HG03342 (cell line): ENCODE data around the gene ZDHHC13.
A peak's percentile ranks its signal among the peaks of the same experiment; 100 is the strongest.

Source experiments
- ATAC-seq: cut with Tn5 transposase; IDR thresholded peaks from one replicate; pipeline ENCODE4 v1.9.1; 2021; ENCODE audit warnings: mild to moderate bottlenecking, moderate library complexity; ENCODE audit not compliant: unreplicated experiment

ZDHHC13 gene, protein sequence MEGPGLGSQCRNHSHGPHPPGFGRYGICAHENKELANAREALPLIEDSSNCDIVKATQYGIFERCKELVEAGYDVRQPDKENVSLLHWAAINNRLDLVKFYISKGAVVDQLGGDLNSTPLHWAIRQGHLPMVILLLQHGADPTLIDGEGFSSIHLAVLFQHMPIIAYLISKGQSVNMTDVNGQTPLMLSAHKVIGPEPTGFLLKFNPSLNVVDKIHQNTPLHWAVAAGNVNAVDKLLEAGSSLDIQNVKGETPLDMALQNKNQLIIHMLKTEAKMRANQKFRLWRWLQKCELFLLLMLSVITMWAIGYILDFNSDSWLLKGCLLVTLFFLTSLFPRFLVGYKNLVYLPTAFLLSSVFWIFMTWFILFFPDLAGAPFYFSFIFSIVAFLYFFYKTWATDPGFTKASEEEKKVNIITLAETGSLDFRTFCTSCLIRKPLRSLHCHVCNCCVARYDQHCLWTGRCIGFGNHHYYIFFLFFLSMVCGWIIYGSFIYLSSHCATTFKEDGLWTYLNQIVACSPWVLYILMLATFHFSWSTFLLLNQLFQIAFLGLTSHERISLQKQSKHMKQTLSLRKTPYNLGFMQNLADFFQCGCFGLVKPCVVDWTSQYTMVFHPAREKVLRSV

DNA sequence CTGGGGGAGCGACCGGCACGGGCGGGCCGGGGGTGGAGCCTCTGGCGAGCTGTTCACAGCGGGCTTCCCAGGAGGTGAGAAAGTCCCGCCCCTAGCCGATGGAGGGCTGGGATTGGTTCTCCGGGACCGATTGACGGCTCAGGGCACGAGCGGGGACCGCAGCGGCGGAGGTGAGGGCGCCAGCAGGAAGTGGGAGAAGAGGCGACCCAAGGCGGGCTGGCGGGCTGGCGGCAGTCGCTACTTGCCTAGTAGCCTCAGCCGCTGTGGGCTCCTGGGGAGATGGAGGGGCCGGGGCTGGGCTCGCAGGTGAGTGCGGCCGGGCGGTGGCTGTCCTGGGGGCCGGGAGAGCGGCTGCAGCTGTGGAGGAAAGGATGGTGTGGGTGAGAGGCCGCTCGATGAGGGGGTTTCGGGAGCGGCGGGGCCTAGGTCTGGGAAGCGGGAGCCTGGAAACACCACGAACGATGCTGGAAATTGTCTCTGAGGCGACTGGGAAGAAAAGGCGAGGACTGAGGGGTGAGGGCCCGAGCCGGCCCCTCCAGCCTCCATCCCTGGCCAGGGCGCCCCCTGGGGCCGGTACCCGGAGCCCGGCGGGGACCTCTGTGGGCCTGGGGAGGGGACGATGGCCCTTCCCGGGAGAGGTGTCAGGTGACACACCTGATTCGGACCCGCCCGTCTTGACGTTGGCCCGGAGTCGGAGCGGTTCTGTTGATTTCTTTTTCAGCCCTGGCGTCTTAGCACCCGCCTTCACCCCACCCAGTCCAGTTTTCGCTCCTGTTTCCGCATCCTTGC lies at the start of gene ZDHHC13:
ZDHHC13 (plus strand) TSS at position 198 of the 789 bp plus-strand sequence; CDS start at position 280, 82 bp downstream.
- ATAC-seq, result peak; percentile 98

DNA sequence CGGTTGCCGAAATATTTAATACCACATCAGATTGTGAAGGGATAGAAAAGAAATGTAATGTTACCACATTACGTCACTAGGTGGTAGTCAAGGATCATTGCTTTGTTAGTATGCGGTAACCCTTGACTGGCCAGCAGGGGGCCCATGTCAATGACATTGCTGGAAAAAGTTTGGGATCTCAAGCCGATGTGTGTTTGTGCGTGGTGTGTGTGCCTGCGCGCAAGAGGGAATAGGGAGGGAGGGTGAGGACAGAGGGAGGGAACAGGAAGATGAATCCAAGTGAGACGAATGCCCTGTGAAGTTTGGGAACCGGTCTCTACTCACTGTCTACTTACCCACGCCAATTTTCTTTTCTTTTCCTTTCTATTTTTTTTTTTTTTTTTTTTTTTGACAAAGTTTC lies 45.7 kb upstream of the ZDHHC13 start:
- ATAC-seq, result peak; percentile 96

DNA sequence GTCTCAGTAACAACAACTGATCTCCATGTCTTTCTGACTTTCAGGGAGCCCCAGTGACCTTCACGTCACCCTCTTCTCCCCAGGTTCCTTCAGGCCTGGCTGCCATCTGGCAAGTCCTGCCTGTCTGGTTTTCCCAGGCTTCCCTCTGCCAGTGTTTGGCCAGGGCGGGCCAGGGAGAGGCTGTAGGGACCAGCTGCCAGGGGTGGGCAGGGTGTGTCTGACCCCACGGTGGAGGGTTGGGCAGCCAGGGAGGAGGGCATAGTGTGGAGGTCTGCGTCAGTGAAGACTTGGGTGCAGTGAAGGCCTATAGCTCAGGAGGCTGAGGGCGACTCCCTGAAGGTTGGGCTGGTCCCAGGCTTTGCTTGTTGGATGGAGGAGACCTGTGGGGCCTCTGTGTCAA lies 44.5 kb upstream of the ZDHHC13 start:
- ATAC-seq, result no peak

DNA sequence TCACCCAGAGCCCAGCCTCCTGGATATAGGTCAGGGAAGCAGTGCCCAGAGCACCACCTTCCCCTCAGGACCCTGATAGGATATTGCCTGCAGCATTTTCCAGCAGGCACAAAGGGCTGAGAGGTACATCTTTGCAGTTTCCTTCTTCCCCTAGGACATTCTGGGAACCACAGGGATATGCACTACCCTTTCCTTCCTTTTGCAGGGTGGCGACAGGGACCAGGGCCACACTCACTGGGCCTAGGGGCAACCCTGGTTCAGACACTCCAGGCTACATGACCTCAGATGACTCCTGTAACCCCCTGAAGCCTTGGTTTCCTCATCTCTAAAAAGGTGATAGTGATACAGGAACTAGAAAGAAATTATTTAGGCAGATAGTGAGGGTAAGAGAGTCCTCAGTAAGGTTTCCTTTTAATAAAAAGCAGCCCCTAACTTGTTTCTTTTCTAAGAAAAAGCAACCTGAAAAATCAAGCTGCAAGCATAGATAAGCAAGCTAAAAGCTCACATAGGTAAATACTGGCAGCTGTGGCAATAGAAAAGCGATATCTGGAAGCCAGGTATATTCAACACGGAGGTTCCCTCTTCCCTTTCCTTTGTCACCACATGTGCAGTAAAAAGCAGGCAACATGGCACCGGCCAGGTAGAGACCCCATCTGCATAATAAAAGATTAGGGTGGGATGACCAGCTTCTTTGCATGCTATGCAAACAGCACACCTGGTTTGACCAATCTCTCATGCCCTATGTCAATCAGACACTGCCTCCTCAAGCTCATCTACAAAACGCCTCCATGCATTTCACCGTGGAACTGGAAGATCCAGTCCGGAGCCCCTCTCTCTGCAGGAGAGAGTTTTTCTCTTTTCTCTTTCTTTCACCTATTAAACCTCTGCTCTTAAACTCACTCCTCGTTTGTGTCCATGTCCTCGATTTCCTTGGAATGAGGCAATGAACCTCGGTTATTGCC lies 43.2 kb upstream of the ZDHHC13 start:
- no peak for ATAC-seq

DNA sequence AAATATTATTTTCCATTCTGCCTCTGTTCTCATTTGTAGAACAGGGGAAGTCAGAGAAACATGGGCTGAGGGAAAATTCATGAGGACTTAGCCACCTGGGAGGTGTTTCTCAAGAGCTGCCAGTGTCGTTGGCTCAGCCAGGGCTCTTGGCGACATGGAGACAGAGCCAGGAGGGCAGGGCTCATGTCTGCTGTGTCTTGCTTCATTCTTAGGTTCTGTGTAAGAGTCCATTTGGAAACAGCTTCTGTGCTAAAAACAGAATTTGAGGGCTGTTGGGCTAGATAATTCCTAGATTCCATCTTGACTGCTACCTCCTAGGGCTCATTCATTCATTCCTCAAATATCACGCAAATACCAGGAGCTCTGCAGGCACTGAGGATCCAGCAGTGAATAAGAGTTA lies 41.3 kb upstream of the ZDHHC13 start:
- no peak for ATAC-seq

DNA sequence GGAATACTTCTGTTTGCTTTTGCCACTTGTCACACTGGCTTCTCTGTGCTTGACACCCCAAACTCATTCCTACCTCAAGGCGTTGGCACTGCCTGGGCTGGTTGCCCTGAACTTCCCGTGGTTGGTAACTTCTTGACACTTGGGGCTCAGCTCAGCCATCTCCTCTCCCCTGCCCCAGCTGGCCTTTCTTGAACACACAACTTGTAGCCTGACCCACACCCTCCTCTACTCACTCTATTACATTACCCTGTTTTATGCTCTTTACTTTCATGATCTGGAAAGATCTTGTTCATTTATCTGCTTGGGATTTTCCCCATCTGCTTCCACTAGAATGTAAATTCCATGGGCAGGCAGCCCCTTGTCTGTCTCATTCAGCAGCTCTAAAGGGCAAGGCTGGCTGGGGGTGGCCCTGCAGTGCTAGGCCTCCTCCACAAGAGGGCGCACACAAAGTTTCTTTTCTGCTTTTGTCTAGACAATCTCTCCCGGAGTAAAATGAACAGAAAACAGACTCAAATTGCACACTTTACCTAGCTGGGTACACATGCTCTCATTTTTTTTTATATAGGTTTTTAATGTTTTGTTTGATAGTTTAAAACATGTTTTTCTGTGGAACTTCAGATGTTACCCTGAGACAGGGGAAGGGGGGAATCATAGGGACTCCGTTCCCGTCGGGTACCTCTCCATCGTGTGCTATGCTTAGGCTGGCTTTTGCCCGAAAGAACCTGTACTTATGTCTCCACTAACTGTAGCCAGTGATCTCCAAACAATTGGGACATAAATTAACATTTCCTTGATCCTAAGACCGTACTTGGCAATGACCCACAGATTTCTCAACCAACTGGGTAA lies 40.0 kb upstream of the ZDHHC13 start:
- peak; percentile 78 for ATAC-seq

DNA sequence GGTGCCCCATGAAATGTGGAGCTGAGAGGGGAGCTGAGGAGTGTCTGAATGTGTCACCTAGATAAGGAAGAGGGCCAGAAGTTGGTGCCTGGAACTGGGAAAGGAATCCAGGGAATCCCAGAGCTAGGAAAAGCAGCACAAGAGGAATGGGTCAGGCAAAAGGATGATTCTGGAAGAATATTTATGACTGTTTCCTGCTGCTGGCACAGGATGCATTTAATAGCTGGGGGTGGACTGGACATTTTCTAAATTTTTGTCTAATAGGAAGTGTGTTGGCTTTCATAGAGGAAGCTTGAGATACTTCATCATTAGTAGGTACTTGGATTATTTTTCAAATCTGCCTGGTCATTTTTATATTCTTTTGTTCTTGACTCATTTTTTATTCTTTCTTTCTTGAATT lies 39.0 kb upstream of the ZDHHC13 start:
- ATAC-seq, result no peak

DNA sequence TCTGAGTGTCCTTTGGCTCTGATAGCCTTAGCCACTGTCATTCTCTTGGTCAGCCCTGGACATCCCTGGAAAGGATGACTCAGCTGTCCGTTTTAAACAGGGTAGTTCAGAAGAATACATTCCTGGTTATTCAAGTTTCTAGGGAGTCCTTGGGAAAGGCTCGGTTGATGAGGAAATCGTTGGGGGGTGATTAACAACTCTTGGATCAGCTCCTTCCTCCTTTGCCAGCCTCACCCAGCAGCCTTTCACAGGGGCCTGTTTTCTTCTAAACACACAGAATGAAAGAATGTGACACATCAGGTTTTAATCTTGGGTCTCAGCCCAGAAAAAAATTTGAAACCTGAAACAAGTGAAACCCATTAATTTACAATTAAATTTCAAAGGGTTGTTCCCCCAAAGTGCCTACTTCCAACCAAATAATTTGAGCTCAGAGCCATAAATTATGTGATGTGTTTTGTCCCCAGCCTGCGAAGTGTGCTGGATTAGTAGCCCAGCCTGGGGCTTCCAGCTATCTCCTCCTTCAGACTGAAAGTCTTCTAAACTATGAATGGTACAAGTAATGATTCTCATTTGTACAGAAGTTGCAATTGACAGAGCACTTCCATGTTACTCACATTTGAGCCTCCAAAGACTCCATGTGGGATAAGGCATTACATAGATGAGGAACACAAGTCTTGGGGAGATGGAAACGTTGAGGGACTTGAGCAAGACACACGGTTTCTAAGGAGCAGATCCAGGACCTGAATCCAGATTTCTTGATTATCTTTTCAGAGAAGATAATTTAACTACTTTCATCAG lies 37.1 kb upstream of the ZDHHC13 start:
- no peak for ATAC-seq

DNA sequence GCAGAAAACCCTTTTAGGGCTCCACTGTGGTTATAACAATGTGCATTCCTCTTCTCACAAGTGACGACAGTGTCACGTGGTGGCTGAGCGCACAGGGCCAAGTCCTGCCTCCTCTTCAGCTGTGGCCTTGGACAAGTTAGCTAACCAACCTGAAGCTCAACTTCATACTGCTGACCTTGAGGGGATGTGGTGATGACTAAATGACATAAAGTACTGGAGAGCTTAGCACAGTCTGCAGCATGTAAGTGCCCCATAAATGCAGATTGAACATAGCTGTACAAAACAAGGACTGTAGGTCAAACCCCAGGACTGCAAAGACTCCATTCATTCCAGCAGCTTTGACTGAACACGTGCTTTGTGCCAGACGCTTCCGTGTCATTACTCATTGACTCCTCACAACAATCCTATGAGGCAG lies 36.4 kb upstream of the ZDHHC13 start:
- no peak for ATAC-seq

DNA sequence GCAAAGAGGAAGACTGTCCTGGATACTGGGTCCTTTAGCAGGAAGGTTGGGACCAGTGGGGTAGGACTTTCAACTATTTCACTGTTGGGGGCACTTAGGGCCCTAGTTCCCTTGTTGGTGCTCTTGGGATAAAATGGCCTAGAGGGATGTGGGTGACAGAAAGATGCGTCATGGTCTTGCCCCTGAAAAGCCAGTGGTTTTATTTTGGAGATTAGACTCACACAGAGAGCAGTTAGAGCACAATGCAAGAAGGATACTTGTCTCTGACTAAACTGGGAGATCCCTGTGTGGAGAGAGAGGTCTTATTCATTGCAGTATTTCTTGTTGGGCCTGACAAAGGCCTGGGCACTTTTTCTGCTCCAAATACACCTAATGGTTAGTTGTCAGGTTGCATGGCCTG lies 33.8 kb upstream of the ZDHHC13 start:
- no peak for ATAC-seq

DNA sequence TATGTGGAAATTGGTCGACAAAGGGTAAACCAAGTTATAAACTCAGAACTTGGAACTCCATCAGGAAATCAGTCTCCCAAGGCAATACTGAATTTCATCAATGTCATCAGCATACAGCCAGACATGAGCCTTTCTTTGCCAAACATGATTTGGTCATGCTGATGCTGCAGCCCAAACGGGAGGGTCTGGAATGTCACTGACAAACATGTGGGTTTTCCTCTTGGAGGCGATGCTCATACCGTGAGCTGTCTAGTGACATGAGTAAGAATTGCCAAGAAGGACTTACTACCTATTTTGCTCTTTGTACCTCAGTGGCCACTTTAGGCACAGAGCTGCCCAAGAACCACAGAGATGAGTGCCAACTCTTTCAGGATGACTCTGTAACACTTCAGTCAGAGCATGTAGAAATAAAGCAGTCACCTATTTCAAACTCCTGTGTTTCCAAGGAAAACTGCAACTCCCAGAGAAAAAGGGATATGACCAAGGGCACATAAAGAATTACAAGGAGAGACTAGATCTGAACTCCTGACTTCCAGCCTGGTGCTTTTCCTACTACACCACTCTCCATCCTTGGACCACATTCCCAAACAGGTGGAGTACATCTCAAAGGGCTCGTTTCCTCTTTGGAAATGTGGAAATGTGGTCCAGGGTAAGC lies 32.2 kb upstream of the ZDHHC13 start:
- no peak for ATAC-seq

DNA sequence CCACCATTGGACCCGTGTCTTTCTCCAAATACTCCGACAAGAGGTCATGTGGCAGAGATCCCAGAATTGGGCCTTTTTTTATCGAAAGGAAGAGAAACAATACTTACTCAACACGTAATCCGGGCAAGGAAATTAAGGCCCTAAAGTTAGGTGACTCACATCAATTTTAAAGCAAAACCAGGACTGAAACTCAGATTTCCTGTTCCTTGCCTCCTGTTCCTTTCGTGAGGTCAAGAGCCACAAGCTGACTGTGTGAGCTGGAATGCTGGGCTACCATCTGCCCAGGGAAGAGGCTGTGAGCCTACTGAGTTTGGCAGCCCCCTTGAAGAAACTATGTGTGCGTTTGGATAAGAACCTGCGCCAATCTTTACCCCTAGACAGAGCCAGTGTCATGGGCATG lies 29.3 kb upstream of the ZDHHC13 start:
- no peak for ATAC-seq

DNA sequence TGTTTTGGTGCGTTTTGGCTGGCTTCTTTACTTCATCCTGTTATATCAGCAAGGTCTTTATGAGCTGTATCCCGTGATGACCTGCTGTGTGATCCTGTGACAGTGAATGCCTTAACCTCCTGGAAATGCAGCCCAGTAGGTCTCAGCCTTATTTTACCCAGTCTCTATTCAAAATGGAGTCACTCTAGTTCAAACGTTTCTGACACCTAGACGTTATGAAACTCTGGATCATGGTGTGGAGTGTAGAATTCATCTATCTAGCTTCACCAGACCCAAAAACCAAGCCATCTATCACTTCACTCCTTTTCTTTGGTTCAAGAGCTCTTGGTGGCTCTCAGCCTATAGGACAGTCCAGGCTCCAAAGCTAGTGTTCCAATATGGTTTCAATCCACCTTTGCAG lies 28.2 kb upstream of the ZDHHC13 start:
- no peak for ATAC-seq

DNA sequence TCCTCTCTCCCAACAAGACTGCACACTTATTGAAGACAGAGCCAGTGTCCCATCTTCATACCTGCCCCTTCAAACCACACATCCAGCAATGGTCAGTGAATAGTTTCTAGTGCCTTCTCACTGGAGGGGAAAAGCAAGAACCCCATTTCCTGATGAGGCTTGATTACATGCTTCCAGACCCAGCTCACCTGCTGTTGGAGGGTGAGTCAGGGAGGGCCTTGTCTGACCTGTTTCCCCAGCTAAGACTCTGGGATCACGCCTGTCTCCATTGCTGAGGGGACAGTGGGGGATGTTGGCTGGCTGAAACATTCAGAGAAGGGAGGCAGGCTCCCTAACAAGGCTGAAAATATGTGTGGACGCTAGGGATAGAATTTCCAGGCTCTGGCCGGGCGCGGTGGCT lies 27.5 kb upstream of the ZDHHC13 start:
- ATAC-seq, result no peak

DNA sequence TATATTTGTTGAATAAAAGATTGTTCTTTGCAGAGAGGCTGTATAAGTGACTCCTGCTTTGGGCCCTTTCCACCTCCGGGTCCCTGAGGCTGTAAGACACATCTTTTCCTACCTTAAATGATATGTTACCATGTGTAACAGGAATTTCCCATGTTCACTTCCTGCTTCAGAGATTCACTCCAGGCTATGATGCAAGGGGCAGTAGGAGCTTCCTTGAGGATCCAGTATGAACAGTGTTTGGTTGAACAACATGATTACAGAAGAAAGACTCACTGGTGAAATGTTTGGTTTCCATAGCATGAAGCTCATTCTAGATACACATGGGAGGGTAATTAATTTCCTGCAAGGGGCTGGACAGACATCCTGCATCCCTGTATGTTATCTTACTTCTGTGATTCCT lies 25.6 kb upstream of the ZDHHC13 start:
- no peak for ATAC-seq

DNA sequence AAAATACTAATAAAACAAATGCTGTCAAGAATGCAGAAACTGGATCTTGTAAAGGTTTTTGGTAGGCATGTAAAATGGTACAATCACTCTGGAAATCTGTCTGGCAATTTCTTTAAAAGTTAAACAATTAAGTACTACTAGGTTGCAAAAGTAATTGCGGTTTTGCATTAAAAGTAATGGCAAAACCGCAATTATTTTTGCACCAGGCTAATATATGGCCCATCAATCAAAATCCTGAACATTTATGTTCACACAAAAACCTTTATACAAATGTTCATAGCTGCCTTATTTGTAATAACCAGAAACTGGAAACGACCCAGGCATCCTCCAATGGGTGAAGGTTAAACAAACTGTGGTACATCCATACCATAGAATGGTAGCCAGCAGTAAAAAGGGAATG lies 24.6 kb upstream of the ZDHHC13 start:
- no peak for ATAC-seq

DNA sequence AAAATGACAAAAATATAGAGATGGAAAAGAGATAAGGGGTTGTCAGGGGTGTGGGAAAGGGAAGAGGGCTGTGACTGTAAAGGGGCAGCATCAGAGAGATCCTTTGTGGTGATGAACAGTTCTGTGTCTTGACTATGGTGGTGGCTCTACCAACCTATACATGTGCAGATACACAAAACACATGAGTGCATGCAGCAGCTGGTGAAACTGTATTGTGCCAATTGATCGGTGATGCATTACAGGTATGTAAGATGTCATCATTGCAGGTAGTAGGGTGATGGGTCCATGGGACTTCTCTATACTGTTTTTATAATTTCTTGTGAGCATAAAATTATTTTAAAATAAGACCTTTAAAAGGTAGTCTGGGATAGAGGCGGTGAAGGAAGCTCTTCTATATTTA lies 24.1 kb upstream of the ZDHHC13 start:
- no peak for ATAC-seq

DNA sequence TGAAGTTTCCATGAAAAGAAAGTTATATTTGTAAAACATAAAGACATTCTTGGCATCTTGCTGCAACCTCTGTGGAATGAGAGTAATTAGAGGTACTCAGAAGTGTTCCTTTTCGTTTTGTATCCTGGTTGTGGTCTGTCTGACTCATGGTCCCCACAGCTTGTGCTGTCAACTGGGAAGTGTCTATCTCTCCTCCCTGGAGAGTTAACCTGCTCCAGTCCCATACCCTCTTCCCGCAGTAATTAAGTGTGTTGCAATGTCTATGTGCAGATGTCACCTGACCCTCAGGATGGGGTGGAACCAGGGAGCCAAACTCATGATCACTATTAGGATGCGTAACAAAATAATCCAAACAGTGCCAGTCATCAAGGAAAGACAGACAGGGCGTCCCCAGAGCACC lies 23.0 kb upstream of the ZDHHC13 start:
- ATAC-seq, result no peak
